WTC11 (cell line): Measurements from ENCODE around the gene S1PR2. TPM values are rescaled to one million over a fixed set of nuclear protein-coding genes. Genes with fewer than 3 reads are reported as not detected.

Source experiments
- ATAC-seq: fragments of 200-7000 bp; cut with Tn5 transposase; 2 replicates; pipeline ENCODE4 v1.10.0; 2021; ENCODE audit warnings: mild to moderate bottlenecking, moderate library complexity
- CTCF ChIA-PET: fragments of 300-600 bp; sonication (Branson Sonifier 250); formaldehyde crosslinking; loops from one replicate; lab custom pipeline; 2021; ENCODE audit warnings: antibody characterized with exemption; lab: Charles Lee
- POLR2A ChIA-PET: fragments of 350-600 bp; sonication (Branson Sonifier 250); formaldehyde crosslinking; loops from one replicate; lab custom pipeline; 2021; ENCODE audit warnings: antibody characterized with exemption; lab: Charles Lee
- DNase-seq: peaks from one replicate; pipeline ENCODE4 v3.0.0; 2021; ENCODE audit warnings: low spot score
- H3K27ac Mint-ChIP-seq: 2 replicates; pipeline ENCODE4 v1.8.0; 2021; ENCODE audit warnings: mixed read lengths
- H3K27me3 Mint-ChIP-seq: 2 replicates; pipeline ENCODE4 v1.8.0; 2021; ENCODE audit warnings: low read depth, mild to moderate bottlenecking, moderate library complexity, mixed read lengths
- H3K36me3 Mint-ChIP-seq: 2 replicates; pipeline ENCODE4 v1.8.0; 2021; ENCODE audit warnings: mixed read lengths
- H3K4me1 Mint-ChIP-seq: 2 replicates; pipeline ENCODE4 v1.8.0; 2022; ENCODE audit warnings: mixed read lengths
- H3K4me3 Mint-ChIP-seq: 2 replicates; pipeline ENCODE4 v1.8.0; 2021; ENCODE audit warnings: mild to moderate bottlenecking, moderate library complexity, mixed read lengths
- H3K9me3 Mint-ChIP-seq: 2 replicates; pipeline ENCODE4 v1.8.0; 2021; ENCODE audit warnings: mixed read lengths
- CREM ChIP-seq: sonication (generic); formaldehyde crosslinking; IDR thresholded peaks from 2 replicates; pipeline ENCODE4 v1.8.1; 2022; ENCODE audit warnings: mild to moderate bottlenecking, missing genetic modification reagents, moderate library complexity
- CTCF ChIP-seq: fragments of 200-600 bp; IDR thresholded peaks from 2 replicates; pipeline ENCODE4 v1.8.0; 2022; ENCODE audit warnings: antibody characterized with exemption
- EMX1 ChIP-seq: fragments of 250-450 bp; sonication (Bioruptor Pico); IDR thresholded peaks from 2 replicates; pipeline ENCODE4 v1.8.0; 2021; ENCODE audit warnings: mild to moderate bottlenecking
- FOXK1 ChIP-seq: sonication (generic); formaldehyde crosslinking; IDR thresholded peaks from 2 replicates; pipeline ENCODE4 v1.8.0; 2022; ENCODE audit warnings: mild to moderate bottlenecking, moderate library complexity, missing genetic modification reagents
- GTF2I ChIP-seq: fragments of 250-450 bp; sonication (Bioruptor Pico); conservative IDR thresholded peaks from 2 replicates; pipeline ENCODE4 v1.4.0; 2021; ENCODE audit warnings: mild to moderate bottlenecking
- PRRX2 ChIP-seq: fragments of 250-450 bp; sonication (Bioruptor Pico); IDR thresholded peaks from 2 replicates; pipeline ENCODE4 v1.8.0; 2021; ENCODE audit warnings: mild to moderate bottlenecking
- SOX15 ChIP-seq: fragments of 250-450 bp; sonication (Bioruptor Pico); IDR thresholded peaks from 2 replicates; pipeline ENCODE4 v1.9.0; 2021; ENCODE audit warnings: mild to moderate bottlenecking
- ZNF138 ChIP-seq: sonication (generic); formaldehyde crosslinking; conservative IDR thresholded peaks from 2 replicates; pipeline ENCODE4 v1.8.1; 2022; ENCODE audit warnings: mild to moderate bottlenecking, moderate library complexity, missing genetic modification reagents
- ZNF232 ChIP-seq: sonication (generic); formaldehyde crosslinking; IDR thresholded peaks from 2 replicates; pipeline ENCODE4 v1.8.0; 2022; ENCODE audit warnings: mild to moderate bottlenecking, missing genetic modification reagents
- total RNA-seq: library from RNA; stranded (reverse); gene quantifications from 3 replicates; pipeline ENCODE4 v1.2.3, GENCODE V29; 2021
- TF ChIP-seq, protein P1 (sequence below): sonication (generic); formaldehyde crosslinking; IDR thresholded peaks from 2 replicates; pipeline ENCODE4 v1.8.1; 2023; ENCODE audit warnings: mild to moderate bottlenecking, missing genetic modification reagents
- TF ChIP-seq, protein P2 (sequence below): sonication (generic); formaldehyde crosslinking; IDR thresholded peaks from 2 replicates; pipeline ENCODE4 v1.8.1; 2022; ENCODE audit warnings: mild to moderate bottlenecking, missing genetic modification reagents, moderate library complexity, borderline replicate concordance
- TF ChIP-seq, protein P3 (sequence below): fragments of 250-450 bp; sonication (Bioruptor Pico); IDR thresholded peaks from 2 replicates; pipeline ENCODE4 v1.9.0; 2021; ENCODE audit warnings: moderate library complexity, mild to moderate bottlenecking, inconsistent platforms, borderline replicate concordance
- TF ChIP-seq, protein P4 (sequence below): sonication (generic); formaldehyde crosslinking; IDR thresholded peaks from 2 replicates; pipeline ENCODE4 v1.8.0; 2022; ENCODE audit warnings: mild to moderate bottlenecking, missing genetic modification reagents
- TF ChIP-seq, protein P5 (sequence below): sonication (generic); formaldehyde crosslinking; IDR thresholded peaks from 2 replicates; pipeline ENCODE4 v1.8.1; 2023; ENCODE audit warnings: mild to moderate bottlenecking, moderate library complexity, missing genetic modification reagents

S1PR2 gene
- total RNA-seq, 1 experiment from 2014 or later: 13.2 TPM

- no peak for TF ChIP-seq SOX15 (CRISPR knock-in tag)
- no peak for TF ChIP-seq PRRX2 (CRISPR knock-in tag)
- TF ChIP-seq, protein P1, sequence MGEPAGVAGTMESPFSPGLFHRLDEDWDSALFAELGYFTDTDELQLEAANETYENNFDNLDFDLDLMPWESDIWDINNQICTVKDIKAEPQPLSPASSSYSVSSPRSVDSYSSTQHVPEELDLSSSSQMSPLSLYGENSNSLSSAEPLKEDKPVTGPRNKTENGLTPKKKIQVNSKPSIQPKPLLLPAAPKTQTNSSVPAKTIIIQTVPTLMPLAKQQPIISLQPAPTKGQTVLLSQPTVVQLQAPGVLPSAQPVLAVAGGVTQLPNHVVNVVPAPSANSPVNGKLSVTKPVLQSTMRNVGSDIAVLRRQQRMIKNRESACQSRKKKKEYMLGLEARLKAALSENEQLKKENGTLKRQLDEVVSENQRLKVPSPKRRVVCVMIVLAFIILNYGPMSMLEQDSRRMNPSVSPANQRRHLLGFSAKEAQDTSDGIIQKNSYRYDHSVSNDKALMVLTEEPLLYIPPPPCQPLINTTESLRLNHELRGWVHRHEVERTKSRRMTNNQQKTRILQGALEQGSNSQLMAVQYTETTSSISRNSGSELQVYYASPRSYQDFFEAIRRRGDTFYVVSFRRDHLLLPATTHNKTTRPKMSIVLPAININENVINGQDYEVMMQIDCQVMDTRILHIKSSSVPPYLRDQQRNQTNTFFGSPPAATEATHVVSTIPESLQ (CRISPR knock-in tag): no peak
- no peak for TF ChIP-seq CREM
- TF ChIP-seq, protein P2, sequence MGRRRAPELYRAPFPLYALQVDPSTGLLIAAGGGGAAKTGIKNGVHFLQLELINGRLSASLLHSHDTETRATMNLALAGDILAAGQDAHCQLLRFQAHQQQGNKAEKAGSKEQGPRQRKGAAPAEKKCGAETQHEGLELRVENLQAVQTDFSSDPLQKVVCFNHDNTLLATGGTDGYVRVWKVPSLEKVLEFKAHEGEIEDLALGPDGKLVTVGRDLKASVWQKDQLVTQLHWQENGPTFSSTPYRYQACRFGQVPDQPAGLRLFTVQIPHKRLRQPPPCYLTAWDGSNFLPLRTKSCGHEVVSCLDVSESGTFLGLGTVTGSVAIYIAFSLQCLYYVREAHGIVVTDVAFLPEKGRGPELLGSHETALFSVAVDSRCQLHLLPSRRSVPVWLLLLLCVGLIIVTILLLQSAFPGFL (CRISPR knock-in tag): no peak
- TF ChIP-seq GTF2I (CRISPR knock-in tag): no peak
- TF ChIP-seq, protein P3, sequence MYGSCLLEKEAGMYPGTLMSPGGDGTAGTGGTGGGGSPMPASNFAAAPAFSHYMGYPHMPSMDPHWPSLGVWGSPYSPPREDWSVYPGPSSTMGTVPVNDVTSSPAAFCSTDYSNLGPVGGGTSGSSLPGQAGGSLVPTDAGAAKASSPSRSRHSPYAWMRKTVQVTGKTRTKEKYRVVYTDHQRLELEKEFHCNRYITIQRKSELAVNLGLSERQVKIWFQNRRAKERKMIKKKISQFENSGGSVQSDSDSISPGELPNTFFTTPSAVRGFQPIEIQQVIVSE (CRISPR knock-in tag): no peak
- TF ChIP-seq EMX1 (CRISPR knock-in tag): no peak
- no peak for TF ChIP-seq ZNF232 (CRISPR knock-in tag)
- no peak for TF ChIP-seq FOXK1 (CRISPR knock-in tag)
- TF ChIP-seq, protein P4, sequence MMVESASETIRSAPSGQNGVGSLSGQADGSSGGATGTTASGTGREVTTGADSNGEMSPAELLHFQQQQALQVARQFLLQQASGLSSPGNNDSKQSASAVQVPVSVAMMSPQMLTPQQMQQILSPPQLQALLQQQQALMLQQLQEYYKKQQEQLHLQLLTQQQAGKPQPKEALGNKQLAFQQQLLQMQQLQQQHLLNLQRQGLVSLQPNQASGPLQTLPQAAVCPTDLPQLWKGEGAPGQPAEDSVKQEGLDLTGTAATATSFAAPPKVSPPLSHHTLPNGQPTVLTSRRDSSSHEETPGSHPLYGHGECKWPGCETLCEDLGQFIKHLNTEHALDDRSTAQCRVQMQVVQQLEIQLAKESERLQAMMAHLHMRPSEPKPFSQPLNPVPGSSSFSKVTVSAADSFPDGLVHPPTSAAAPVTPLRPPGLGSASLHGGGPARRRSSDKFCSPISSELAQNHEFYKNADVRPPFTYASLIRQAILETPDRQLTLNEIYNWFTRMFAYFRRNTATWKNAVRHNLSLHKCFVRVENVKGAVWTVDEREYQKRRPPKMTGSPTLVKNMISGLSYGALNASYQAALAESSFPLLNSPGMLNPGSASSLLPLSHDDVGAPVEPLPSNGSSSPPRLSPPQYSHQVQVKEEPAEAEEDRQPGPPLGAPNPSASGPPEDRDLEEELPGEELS (CRISPR knock-in tag): no peak
- TF ChIP-seq, protein P5, sequence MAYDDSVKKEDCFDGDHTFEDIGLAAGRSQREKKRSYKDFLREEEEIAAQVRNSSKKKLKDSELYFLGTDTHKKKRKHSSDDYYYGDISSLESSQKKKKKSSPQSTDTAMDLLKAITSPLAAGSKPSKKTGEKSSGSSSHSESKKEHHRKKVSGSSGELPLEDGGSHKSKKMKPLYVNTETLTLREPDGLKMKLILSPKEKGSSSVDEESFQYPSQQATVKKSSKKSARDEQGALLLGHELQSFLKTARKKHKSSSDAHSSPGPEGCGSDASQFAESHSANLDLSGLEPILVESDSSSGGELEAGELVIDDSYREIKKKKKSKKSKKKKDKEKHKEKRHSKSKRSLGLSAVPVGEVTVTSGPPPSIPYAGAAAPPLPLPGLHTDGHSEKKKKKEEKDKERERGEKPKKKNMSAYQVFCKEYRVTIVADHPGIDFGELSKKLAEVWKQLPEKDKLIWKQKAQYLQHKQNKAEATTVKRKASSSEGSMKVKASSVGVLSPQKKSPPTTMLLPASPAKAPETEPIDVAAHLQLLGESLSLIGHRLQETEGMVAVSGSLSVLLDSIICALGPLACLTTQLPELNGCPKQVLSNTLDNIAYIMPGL (CRISPR knock-in tag): no peak
- TF ChIP-seq, all 79 proteins: peak for 0
These were observed 29.0 kb upstream of the S1PR2 start (continued) for GRCh38 chr19:10260141-10260584.

GRCh38 chr19:10259162-10259905 lies 28.2 kb upstream of the S1PR2 start:
- Mint-ChIP-seq H3K4me3 (no peak overlapping the region), H3K36me3 (peaks cover 30% of the 10 kb centered on the region), H3K27me3 (peaks cover 3% of the 10 kb centered on the region; the same call in 1 of the 2 replicates), H3K4me1 (no peaks in the 10 kb centered on the region), H3K27ac (no peak overlapping the region)
- peak; percentile 96 for DNase-seq
- POLR2A ChIA-PET: interaction anchor here (0.6 to 1.3 kb wide), 6 partner anchors 10 to 151 kb away, joined by 3 to 12 read pairs (median 5); partner anchors contain the start of gene ICAM1
- TF ChIP-seq ZNF138 (CRISPR knock-in tag): no peak
- peak; percentile 52 for TF ChIP-seq CTCF
- TF ChIP-seq, all 79 proteins: peak for 1
- peak; percentile 91 for ATAC-seq
- CTCF ChIA-PET: interaction anchor here (0.5 to 6.1 kb wide), 70 partner anchors 9 to 523 kb away, joined by 3 to 149 read pairs (median 5); partner anchors contain the start of genes CDC37, FDX2, ICAM1 and ICAM4
- H3K9me3 Mint-ChIP-seq: no peaks in the 10 kb centered on the region
